Hepatocyte (in vitro differentiated cells): ENCODE data around the gene ANKRD44. TPM values are rescaled to one million over a fixed set of nuclear protein-coding genes. Genes with fewer than 3 reads are reported as not detected.

Source experiments
- DNase-seq: peaks from one replicate; pipeline ENCODE4 v3.0.0-alpha.2; 2016; ENCODE audit warnings: low spot score
- H2AFZ ChIP-seq: fragments of 200-600 bp; sonication (generic); 2 replicates; pipeline ENCODE4 v1.6.0; 2016; ENCODE audit warnings: antibody characterized with exemption, mild to moderate bottlenecking
- H3K27ac ChIP-seq: fragments of 200-600 bp; sonication (generic); 2 replicates; pipeline ENCODE4 v1.5.1; 2016; ENCODE audit warnings: mild to moderate bottlenecking
- H3K27me3 ChIP-seq: fragments of 200-600 bp; sonication (generic); 2 replicates; pipeline ENCODE4 v1.6.1; 2016
- H3K36me3 ChIP-seq: fragments of 200-600 bp; sonication (generic); replicated peaks from 2 replicates; pipeline ENCODE4 v1.5.1; 2016; ENCODE audit warnings: low read depth; ENCODE audit not compliant: insufficient read depth
- H3K4me1 ChIP-seq: fragments of 200-600 bp; sonication (generic); 2 replicates; pipeline ENCODE4 v1.5.1; 2016; ENCODE audit warnings: mild to moderate bottlenecking, moderate library complexity; ENCODE audit not compliant: insufficient read depth
- H3K4me2 ChIP-seq: fragments of 200-600 bp; sonication (generic); 2 replicates; pipeline ENCODE4 v1.6.0; 2016
- H3K4me3 ChIP-seq: fragments of 200-600 bp; sonication (generic); 2 replicates; pipeline ENCODE4 v1.5.1; 2016; ENCODE audit warnings: mild to moderate bottlenecking
- H3K79me2 ChIP-seq: fragments of 200-600 bp; sonication (generic); 2 replicates; pipeline ENCODE4 v1.6.0; 2017; ENCODE audit warnings: mild to moderate bottlenecking
- H3K9me2 ChIP-seq: fragments of 200-600 bp; sonication (generic); replicated peaks from 2 replicates; pipeline ENCODE4 v1.6.0; 2017; ENCODE audit warnings: mild to moderate bottlenecking; ENCODE audit not compliant: insufficient read depth
- H3K9me3 ChIP-seq: fragments of 200-600 bp; sonication (generic); 2 replicates; pipeline ENCODE4 v1.5.1; 2016; ENCODE audit warnings: low read depth, mild to moderate bottlenecking
- H4K20me1 ChIP-seq: fragments of 200-600 bp; sonication (generic); 2 replicates; pipeline ENCODE4 v1.6.0; 2016; ENCODE audit warnings: mild to moderate bottlenecking; ENCODE audit not compliant: insufficient read depth, poor library complexity, severe bottlenecking
- EZH2 ChIP-seq: fragments of 200-600 bp; sonication (generic); IDR thresholded peaks from 2 replicates; pipeline ENCODE4 v1.6.1; 2016; ENCODE audit warnings: antibody characterized with exemption, mild to moderate bottlenecking, borderline replicate concordance
- EZH2phosphoT487 ChIP-seq: fragments of 200-600 bp; sonication (generic); IDR thresholded peaks from one replicate; pipeline ENCODE4 v1.6.1; 2018; ENCODE audit warnings: antibody characterized with exemption, mild to moderate bottlenecking, low read depth, moderate library complexity; ENCODE audit not compliant: unreplicated experiment, severe bottlenecking
- WGBS: methylation state at CpG from one replicate; pipeline ENCODE4 v1.1.6; 2016; ENCODE audit warnings: low lambda C conversion rate; ENCODE audit errors: missing lambda C conversion rate; 5-methylcytosine and 5-hydroxymethylcytosine counted together
- polyA plus RNA-seq: library from polyadenylated mRNA; unstranded; fragments of >200 nt; fragmentation: Nextera tagmentation; extraction: Ambion mirVana; gene quantifications from 2 replicates; pipeline ENCODE4 v1.2.1, GENCODE V29; 2016
- total RNA-seq: library from RNA; depleted of rRNA; stranded (reverse); fragments of >200 nt; gene quantifications from 2 replicates; pipeline ENCODE4 v1.2.3, GENCODE V29; 2014
- TF ChIP-seq, protein P1 (sequence below): fragments of 200-600 bp; sonication (generic); IDR thresholded peaks from 2 replicates; pipeline ENCODE4 v1.5.1; 2016; ENCODE audit warnings: antibody characterized with exemption, mild to moderate bottlenecking; ENCODE audit not compliant: poor library complexity

The ANKRD44 gene
- total and polyA plus RNA-seq, 2 experiments from 2014 or later, result 5.9 to 9.1 TPM

DNA sequence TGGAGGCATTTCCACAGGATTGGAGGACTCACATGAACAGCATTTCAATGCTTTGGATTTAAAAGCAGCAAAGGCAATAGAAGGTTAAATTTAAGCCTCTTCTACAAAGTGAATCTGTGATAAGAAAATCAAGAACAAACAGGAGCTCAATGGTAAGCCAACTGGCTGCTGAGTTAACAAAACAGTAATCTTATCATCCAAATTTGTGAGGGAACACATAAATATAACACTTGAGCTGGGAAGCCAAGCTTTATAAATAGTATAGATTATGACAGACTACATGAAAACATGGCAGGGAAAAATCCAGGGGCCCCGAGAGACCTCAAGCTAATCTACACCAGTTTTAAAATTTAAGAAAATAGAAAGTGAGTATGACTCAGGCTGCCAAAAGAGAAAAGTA is 275.6 kb downstream of the ANKRD44 start:
- no peaks in the 10 kb centered on the region for H3K27me3 ChIP-seq
- no peaks in the 10 kb centered on the region for H3K4me1 ChIP-seq
- H3K79me2 ChIP-seq, result no peaks in the 10 kb centered on the region
- H3K4me2 ChIP-seq, result no peak overlapping the region
- H3K9me2 ChIP-seq, result no peaks in the 10 kb centered on the region
- H3K27ac ChIP-seq, result no peak overlapping the region
- no peak for DNase-seq
- H3K9me3 ChIP-seq, result no peaks in the 10 kb centered on the region
- no peak for TF ChIP-seq EZH2phosphoT487
- TF ChIP-seq, protein P1, sequence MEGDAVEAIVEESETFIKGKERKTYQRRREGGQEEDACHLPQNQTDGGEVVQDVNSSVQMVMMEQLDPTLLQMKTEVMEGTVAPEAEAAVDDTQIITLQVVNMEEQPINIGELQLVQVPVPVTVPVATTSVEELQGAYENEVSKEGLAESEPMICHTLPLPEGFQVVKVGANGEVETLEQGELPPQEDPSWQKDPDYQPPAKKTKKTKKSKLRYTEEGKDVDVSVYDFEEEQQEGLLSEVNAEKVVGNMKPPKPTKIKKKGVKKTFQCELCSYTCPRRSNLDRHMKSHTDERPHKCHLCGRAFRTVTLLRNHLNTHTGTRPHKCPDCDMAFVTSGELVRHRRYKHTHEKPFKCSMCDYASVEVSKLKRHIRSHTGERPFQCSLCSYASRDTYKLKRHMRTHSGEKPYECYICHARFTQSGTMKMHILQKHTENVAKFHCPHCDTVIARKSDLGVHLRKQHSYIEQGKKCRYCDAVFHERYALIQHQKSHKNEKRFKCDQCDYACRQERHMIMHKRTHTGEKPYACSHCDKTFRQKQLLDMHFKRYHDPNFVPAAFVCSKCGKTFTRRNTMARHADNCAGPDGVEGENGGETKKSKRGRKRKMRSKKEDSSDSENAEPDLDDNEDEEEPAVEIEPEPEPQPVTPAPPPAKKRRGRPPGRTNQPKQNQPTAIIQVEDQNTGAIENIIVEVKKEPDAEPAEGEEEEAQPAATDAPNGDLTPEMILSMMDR, result no peak
- TF ChIP-seq EZH2, result no peak
- no peaks in the 10 kb centered on the region for H3K36me3 ChIP-seq
- H2AFZ ChIP-seq, result no peak overlapping the region
- no peak overlapping the region for H3K4me3 ChIP-seq
- H4K20me1 ChIP-seq, result no peaks in the 10 kb centered on the region
- WGBS, result 42% methylated on average over 1 of the region's 1 CpG

DNA sequence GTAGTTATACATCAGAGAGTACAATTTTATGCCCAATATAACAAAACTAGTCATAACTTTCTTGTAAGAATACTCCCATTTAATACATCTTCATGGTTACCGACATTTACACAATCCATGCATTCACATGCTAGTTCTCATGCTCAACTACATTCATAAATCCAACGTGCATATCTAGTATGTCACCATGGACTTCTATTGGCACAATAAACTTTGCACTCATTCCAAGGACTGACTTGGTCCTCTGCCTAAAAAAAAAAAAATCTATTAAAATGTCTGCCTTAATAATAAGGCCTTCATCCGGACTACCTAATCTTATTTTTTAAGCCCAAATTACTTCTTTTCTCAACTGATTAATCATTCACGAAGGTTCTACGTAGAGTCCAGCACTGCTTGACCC is 276.3 kb downstream of the ANKRD44 start:
- Histone ChIP-seq H3K4me1 (no peaks in the 10 kb centered on the region), H2AFZ (no peak overlapping the region), H3K4me2 (no peak overlapping the region), H3K27ac (no peak overlapping the region), H3K9me3 (no peaks in the 10 kb centered on the region), H4K20me1 (no peaks in the 10 kb centered on the region), H3K27me3 (no peaks in the 10 kb centered on the region), H3K36me3 (no peaks in the 10 kb centered on the region), H3K9me2 (no peaks in the 10 kb centered on the region), H3K4me3 (no peak overlapping the region), H3K79me2 (no peaks in the 10 kb centered on the region)
- no peak for DNase-seq
- 89% methylated on average over 5 of the region's 5 CpGs for WGBS
- TF ChIP-seq, protein P1, result no peak
- TF ChIP-seq EZH2phosphoT487, result no peak
- TF ChIP-seq EZH2, result no peak

DNA sequence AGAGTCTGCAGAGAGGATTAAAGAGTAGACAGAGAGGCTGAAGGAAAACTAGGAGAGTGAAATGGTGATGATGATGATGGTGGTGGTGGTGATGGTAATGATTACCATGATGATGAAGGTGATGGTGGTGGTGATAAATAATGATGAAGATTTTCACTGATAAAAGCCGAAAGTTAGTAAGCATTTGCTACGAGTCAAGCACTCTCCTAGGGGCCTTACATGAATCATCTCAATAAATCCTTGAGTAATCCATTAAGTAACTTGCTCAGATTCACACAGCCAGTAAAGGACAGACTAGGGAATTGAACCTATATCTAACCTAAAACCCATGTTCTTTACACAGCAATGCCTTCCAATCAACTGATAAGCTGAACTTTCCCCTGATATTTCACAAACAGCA is 277.4 kb downstream of the ANKRD44 start:
- Histone ChIP-seq H3K4me2 (no peak overlapping the region), H4K20me1 (no peaks in the 10 kb centered on the region), H3K4me3 (no peak overlapping the region), H3K9me2 (no peaks in the 10 kb centered on the region), H3K27me3 (no peaks in the 10 kb centered on the region), H2AFZ (no peak overlapping the region), H3K36me3 (no peaks in the 10 kb centered on the region), H3K9me3 (no peaks in the 10 kb centered on the region), H3K79me2 (no peaks in the 10 kb centered on the region), H3K27ac (no peak overlapping the region), H3K4me1 (no peaks in the 10 kb centered on the region)
- no peak for DNase-seq
- WGBS, result 75% methylated on average over 2 of the region's 2 CpGs
- TF ChIP-seq, protein P1, result no peak
- TF ChIP-seq EZH2 (no peak), EZH2phosphoT487 (no peak)

DNA sequence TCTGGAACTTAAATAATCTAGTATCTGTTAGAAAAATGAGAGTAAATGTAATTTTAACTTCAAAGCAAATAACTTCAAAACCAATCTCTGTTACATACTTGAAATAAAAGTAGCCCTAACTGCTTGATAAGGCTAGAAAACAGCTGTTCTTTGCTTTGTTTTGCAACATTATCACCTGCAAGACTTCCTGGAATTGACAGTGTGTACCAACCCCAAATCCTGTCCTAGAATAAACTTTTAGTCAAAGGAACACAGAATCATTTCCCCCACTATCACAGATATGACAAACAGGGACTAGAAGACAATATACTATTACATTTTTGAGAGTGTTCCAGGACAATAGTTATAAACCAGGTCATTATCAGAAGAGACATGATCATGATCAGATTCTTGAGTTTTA is 278.8 kb downstream of the ANKRD44 start:
- no peaks in the 10 kb centered on the region for H3K36me3 ChIP-seq
- H3K4me2 ChIP-seq, result no peak overlapping the region
- H2AFZ ChIP-seq, result no peak overlapping the region
- no peaks in the 10 kb centered on the region for H3K9me2 ChIP-seq
- H3K4me1 ChIP-seq, result no peaks in the 10 kb centered on the region
- TF ChIP-seq EZH2phosphoT487 (no peak), EZH2 (no peak)
- TF ChIP-seq, protein P1, result no peak
- H3K79me2 ChIP-seq, result no peaks in the 10 kb centered on the region
- no peak for DNase-seq
- H3K27ac ChIP-seq, result no peak overlapping the region
- H3K9me3 ChIP-seq, result no peaks in the 10 kb centered on the region
- H3K4me3 ChIP-seq, result no peak overlapping the region
- H4K20me1 ChIP-seq, result no peaks in the 10 kb centered on the region
- H3K27me3 ChIP-seq, result no peaks in the 10 kb centered on the region
